SKM-1 (cell line): ENCODE results near the gene BRI3BP.
"Not testable (repeated sequence)": the region's sequence is repeated elsewhere in the genome, so short reads cannot be mapped to it uniquely, and the experiment has no call there.

Experiments
- DNase-seq: peaks from one replicate; lab custom pipeline; 2025; ENCODE audit not compliant: unreplicated experiment; lab: John Stamatoyannopoulos, UW

Gene BRI3BP

GRCh38 chr12:124972211-124972610 is 21.2 kb upstream of the BRI3BP start:
- no peak for DNase-seq

- DNase-seq: no peak
Measured at GRCh38 chr12:124975276-124975675, 18.2 kb upstream of the BRI3BP start.

GRCh38 chr12:124976999-124977398 is 16.4 kb upstream of the BRI3BP start:
- no peak for DNase-seq

GRCh38 chr12:124979568-124979967 is 13.9 kb upstream of the BRI3BP start:
- DNase-seq: no peak

- DNase-seq: no peak
Measured at GRCh38 chr12:124980098-124980892, 13.2 kb upstream of the BRI3BP start.

- not testable (repeated sequence) for DNase-seq
Measured at GRCh38 chr12:124986876-124987275, 6.6 kb upstream of the BRI3BP start.

GRCh38 chr12:124992874-124993625 is 395 bp upstream of the BRI3BP start:
- DNase-seq: peak; percentile 30

GRCh38 chr12:124994437-124994975 is 1.1 kb downstream of the BRI3BP start:
- peak; percentile 71 for DNase-seq

GRCh38 chr12:124995200-124995961 is 1.9 kb downstream of the BRI3BP start:
- no peak for DNase-seq

GRCh38 chr12:124998705-124999104 is 5.3 kb downstream of the BRI3BP start:
- no peak for DNase-seq

GRCh38 chr12:125001636-125002035 is 8.2 kb downstream of the BRI3BP start:
- no peak for DNase-seq

- no peak for DNase-seq
Measured at GRCh38 chr12:125003021-125003420, 9.6 kb downstream of the BRI3BP start.

- DNase-seq: no peak
Measured at GRCh38 chr12:125004621-125005020, 11.2 kb downstream of the BRI3BP start.

- no peak for DNase-seq
Measured at GRCh38 chr12:125005652-125006051, 12.2 kb downstream of the BRI3BP start.

- DNase-seq: no peak
Measured at GRCh38 chr12:125006365-125006764, 12.9 kb downstream of the BRI3BP start.

GRCh38 chr12:125013816-125014442 is 20.5 kb downstream of the BRI3BP start:
- no peak for DNase-seq

- no peak for DNase-seq
Measured at GRCh38 chr12:125014526-125014925, 21.1 kb downstream of the BRI3BP start.

- no peak for DNase-seq
Measured at GRCh38 chr12:125015680-125016310, 22.4 kb downstream of the BRI3BP start.

GRCh38 chr12:125017801-125018200 is 24.4 kb downstream of the BRI3BP start:
- no peak for DNase-seq

- DNase-seq: no peak
Measured at GRCh38 chr12:125018356-125018755, 24.9 kb downstream of the BRI3BP start.
